DOHH2 (cell line): ENCODE results near the gene ADRA1B.

ENCODE experiments used
- H3F3A ChIP-seq: fragments of 200-600 bp; sonication (generic), shearing (Covaris generic); 2 replicates; pipeline ENCODE4 v1.6.0; 2016; ENCODE audit warnings: antibody characterized with exemption, mild to moderate bottlenecking; ENCODE audit not compliant: control insufficient read depth, insufficient read depth
- H3K27ac ChIP-seq: fragments of 200-600 bp; sonication (generic); 2 replicates; pipeline ENCODE4 v1.5.1; 2014; ENCODE audit warnings: low read depth, mild to moderate bottlenecking, low read length, moderate library complexity
- H3K27me3 ChIP-seq: fragments of 200-600 bp; sonication (generic); 2 replicates; pipeline ENCODE4 v1.6.1; 2014; ENCODE audit warnings: mild to moderate bottlenecking, low read length, mixed read lengths; ENCODE audit not compliant: control insufficient read depth
- H3K36me3 ChIP-seq: fragments of 200-600 bp; sonication (generic); 2 replicates; pipeline ENCODE4 v1.6.1; 2014; ENCODE audit warnings: mild to moderate bottlenecking, low read length, moderate library complexity, mixed read lengths; ENCODE audit not compliant: control insufficient read depth
- H3K4me1 ChIP-seq: fragments of 200-600 bp; sonication (generic); 2 replicates; pipeline ENCODE4 v1.6.1; 2014; ENCODE audit warnings: mild to moderate bottlenecking, low read length, mixed read lengths; ENCODE audit not compliant: control insufficient read depth
- H3K4me2 ChIP-seq: fragments of 200-600 bp; sonication (generic); 2 replicates; pipeline ENCODE4 v1.6.0; 2014; ENCODE audit warnings: mild to moderate bottlenecking, low read length, moderate library complexity
- H3K4me3 ChIP-seq: fragments of 200-600 bp; sonication (generic); 2 replicates; pipeline ENCODE4 v1.5.1; 2014; ENCODE audit warnings: mild to moderate bottlenecking, low read length, mixed read lengths
- H3K79me2 ChIP-seq: fragments of 200-600 bp; sonication (generic); 2 replicates; pipeline ENCODE4 v1.6.1; 2014; ENCODE audit warnings: mild to moderate bottlenecking, low read length, mixed read lengths; ENCODE audit not compliant: control insufficient read depth
- H3K9me2 ChIP-seq: fragments of 200-600 bp; sonication (generic); replicated peaks from 2 replicates; pipeline ENCODE4 v1.6.1; 2014; ENCODE audit warnings: mild to moderate bottlenecking, low read length, mixed read lengths; ENCODE audit not compliant: control insufficient read depth
- H3K9me3 ChIP-seq: fragments of 200-600 bp; sonication (generic); 2 replicates; pipeline ENCODE4 v1.6.1; 2014; ENCODE audit warnings: antibody characterized with exemption, low read length, mixed read lengths; ENCODE audit not compliant: control insufficient read depth, insufficient read depth
- H4K20me1 ChIP-seq: fragments of 200-600 bp; sonication (generic); 2 replicates; pipeline ENCODE4 v1.6.0; 2014; ENCODE audit warnings: low read depth, mild to moderate bottlenecking, antibody characterized with exemption, low read length, moderate library complexity; ENCODE audit not compliant: control insufficient read depth, insufficient read depth
- EZH2phosphoT487 ChIP-seq: fragments of 200-600 bp; sonication (generic); IDR thresholded peaks from 2 replicates; pipeline ENCODE4 v1.6.1; 2017; ENCODE audit warnings: borderline replicate concordance, mild to moderate bottlenecking, antibody characterized with exemption, low read length, moderate library complexity, mixed read lengths
- TF ChIP-seq, protein P1 (sequence below): fragments of 200-600 bp; sonication (generic); IDR thresholded peaks from one replicate; pipeline ENCODE4 v1.5.1; 2014; ENCODE audit warnings: antibody characterized with exemption, mild to moderate bottlenecking, low read depth, low read length; ENCODE audit not compliant: poor library complexity, severe bottlenecking

The ADRA1B gene

DNA sequence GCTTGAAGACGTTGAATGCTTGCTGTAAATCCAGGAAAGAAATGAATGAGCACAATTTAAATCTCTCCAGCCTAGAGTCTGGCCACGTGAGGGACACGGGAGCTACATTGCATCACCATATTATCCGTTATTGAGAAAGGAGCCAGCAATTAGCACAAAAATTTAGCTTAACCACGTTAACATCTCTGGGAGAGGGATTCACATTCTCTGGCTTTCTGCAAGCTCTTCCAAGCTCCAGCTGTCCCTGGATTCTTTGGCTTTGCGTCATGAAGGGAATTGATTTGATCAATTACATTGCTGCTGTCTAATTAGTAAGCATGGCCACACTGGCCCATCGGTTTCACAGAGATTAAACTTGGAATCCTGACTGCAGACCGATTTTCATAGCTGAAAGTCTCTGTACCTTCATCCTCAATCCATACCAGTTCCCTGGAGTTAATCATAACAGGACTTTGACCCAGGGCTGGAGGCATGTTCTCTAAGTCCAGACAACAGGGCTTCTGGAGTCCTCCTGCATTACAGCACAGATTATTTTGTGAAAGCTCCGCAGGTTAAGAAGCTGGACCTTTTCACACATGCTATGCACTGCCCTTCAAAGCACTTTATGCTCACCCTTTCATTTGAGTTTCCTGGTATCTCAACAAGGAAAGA, 31.6 kb downstream of the ADRA1B start:
- no peaks in the 10 kb centered on the region for H4K20me1 ChIP-seq
- H3K4me3 ChIP-seq = no peak overlapping the region
- H3K36me3 ChIP-seq = no peaks in the 10 kb centered on the region
- H3F3A ChIP-seq = no peaks in the 10 kb centered on the region
- H3K4me1 ChIP-seq = no peaks in the 10 kb centered on the region
- H3K27ac ChIP-seq = no peak overlapping the region
- TF ChIP-seq, protein P1, sequence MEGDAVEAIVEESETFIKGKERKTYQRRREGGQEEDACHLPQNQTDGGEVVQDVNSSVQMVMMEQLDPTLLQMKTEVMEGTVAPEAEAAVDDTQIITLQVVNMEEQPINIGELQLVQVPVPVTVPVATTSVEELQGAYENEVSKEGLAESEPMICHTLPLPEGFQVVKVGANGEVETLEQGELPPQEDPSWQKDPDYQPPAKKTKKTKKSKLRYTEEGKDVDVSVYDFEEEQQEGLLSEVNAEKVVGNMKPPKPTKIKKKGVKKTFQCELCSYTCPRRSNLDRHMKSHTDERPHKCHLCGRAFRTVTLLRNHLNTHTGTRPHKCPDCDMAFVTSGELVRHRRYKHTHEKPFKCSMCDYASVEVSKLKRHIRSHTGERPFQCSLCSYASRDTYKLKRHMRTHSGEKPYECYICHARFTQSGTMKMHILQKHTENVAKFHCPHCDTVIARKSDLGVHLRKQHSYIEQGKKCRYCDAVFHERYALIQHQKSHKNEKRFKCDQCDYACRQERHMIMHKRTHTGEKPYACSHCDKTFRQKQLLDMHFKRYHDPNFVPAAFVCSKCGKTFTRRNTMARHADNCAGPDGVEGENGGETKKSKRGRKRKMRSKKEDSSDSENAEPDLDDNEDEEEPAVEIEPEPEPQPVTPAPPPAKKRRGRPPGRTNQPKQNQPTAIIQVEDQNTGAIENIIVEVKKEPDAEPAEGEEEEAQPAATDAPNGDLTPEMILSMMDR = no peak
- no peak for TF ChIP-seq EZH2phosphoT487
- H3K27me3 ChIP-seq = peaks cover 6% of the 10 kb centered on the region; the same call in 1 of the 2 replicates
- no peaks in the 10 kb centered on the region for H3K79me2 ChIP-seq
- H3K9me3 ChIP-seq = no peaks in the 10 kb centered on the region
- no peaks in the 10 kb centered on the region for H3K9me2 ChIP-seq
- no peak overlapping the region for H3K4me2 ChIP-seq

DNA sequence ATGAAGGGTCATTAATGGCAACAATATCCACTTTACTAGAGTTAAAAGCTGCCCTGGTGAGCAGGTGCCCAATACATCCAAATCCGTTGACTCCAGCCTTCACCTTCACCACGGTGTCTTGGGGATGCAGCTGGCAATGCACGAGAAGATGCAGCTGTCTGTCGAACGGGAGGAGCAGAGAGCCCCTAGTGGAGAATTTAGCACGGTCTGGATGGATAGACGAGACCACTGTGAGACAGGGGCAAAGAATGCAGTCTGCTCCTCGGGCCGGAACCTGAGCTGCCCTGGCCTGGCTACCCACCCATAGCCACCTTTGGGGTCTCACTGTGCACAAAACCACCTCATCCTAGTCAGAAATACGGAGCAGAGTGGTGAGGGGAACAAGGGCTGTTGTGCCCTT, 35.1 kb downstream of the ADRA1B start:
- Histone ChIP-seq H3K79me2 (no peaks in the 10 kb centered on the region), H3K4me3 (no peak overlapping the region), H3F3A (no peaks in the 10 kb centered on the region), H3K4me1 (no peaks in the 10 kb centered on the region), H3K27ac (no peak overlapping the region), H3K9me2 (no peaks in the 10 kb centered on the region), H3K9me3 (no peaks in the 10 kb centered on the region), H3K4me2 (no peak overlapping the region), H3K27me3 (peaks cover 2% of the 10 kb centered on the region; the same call in 1 of the 2 replicates), H3K36me3 (no peaks in the 10 kb centered on the region), H4K20me1 (no peaks in the 10 kb centered on the region)
- TF ChIP-seq, protein P1 = peak; percentile 57
- TF ChIP-seq EZH2phosphoT487 = no peak

DNA sequence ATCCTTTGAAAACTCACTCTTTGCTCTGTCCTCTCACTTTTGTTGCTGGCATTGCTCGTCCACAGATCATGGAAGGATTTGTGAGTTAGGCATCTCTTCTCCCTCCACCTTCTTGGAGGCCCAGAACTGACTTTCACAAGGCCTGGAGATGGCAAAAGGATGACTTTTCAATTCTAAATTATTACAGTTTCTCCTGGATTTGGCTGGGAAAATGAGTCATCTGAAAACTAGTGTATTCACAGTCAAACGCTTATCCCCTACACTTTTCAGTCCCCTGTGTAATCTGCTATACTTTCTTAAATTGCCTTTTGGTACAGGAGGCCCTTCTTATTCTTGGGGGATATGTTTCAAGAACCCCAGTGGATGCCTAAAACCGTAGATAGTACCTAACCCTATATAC, 35.6 kb downstream of the ADRA1B start:
- H4K20me1 ChIP-seq = no peaks in the 10 kb centered on the region
- H3K27me3 ChIP-seq = peaks cover 2% of the 10 kb centered on the region; the same call in 1 of the 2 replicates
- no peak overlapping the region for H3K27ac ChIP-seq
- H3K4me3 ChIP-seq = no peak overlapping the region
- no peaks in the 10 kb centered on the region for H3F3A ChIP-seq
- no peak for TF ChIP-seq EZH2phosphoT487
- TF ChIP-seq, protein P1 = no peak
- no peaks in the 10 kb centered on the region for H3K9me3 ChIP-seq
- H3K36me3 ChIP-seq = no peaks in the 10 kb centered on the region
- H3K9me2 ChIP-seq = no peaks in the 10 kb centered on the region
- H3K4me2 ChIP-seq = no peak overlapping the region
- H3K4me1 ChIP-seq = no peaks in the 10 kb centered on the region
- no peaks in the 10 kb centered on the region for H3K79me2 ChIP-seq

DNA sequence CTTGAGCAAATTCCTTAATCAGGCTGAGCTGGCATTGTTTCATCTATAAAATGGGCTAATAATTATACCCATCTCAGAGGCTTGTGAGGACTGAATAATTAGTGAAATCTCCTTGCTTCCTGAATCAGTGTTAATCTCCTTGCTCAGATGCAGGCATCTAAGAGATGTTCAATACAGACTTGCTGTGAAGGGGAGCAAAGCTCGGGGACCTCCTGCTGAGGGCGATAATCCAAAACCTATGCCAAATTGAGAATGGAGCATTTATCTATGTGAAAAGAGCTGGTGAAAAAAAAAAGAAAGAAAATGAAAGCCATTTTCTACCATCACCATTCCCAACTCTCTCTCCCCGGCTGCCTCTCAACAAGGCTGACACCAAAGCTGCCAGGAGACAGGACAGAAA, 37.3 kb downstream of the ADRA1B start:
- Histone ChIP-seq H3K4me1 (no peaks in the 10 kb centered on the region), H3K27me3 (peaks cover 2% of the 10 kb centered on the region), H3K36me3 (no peaks in the 10 kb centered on the region), H3F3A (no peaks in the 10 kb centered on the region), H3K79me2 (no peaks in the 10 kb centered on the region), H3K4me3 (no peak overlapping the region), H4K20me1 (no peaks in the 10 kb centered on the region), H3K9me3 (no peaks in the 10 kb centered on the region), H3K4me2 (no peak overlapping the region), H3K27ac (no peak overlapping the region), H3K9me2 (no peaks in the 10 kb centered on the region)
- no peak for TF ChIP-seq EZH2phosphoT487
- TF ChIP-seq, protein P1 = no peak
